GM12878 (cell line): ENCODE results near the gene NSG2. TPM values are rescaled to one million over a fixed set of nuclear protein-coding genes. Genes with fewer than 3 reads are reported as not detected.

Experiments used
- ATAC-seq: fragments of 200-7000 bp; cut with Tn5 transposase; 3 replicates; pipeline ENCODE4 v1.9.1; 2020; ENCODE audit warnings: mild to moderate bottlenecking, moderate library complexity
- BruUV-seq: library from RNA; stranded (reverse); fragments of 400-500 nt; replicated peaks from 2 replicates; lab custom pipeline; 2021; lab: Mats Ljungman, UMichigan
- CTCF ChIA-PET: fragments of 300-600 bp; sonication (Branson Sonifier 250); formaldehyde crosslinking; extraction: SDS; loops from one replicate; lab custom pipeline; 2021; ENCODE audit warnings: inconsistent platforms; lab: Yijun Ruan, JAX
- POLR2A ChIA-PET: fragments of 350-600 bp; formaldehyde crosslinking; extraction: SDS; loops from one replicate; lab custom pipeline; 2021; ENCODE audit warnings: inconsistent platforms; lab: Charles Lee
- RAD21 ChIA-PET: fragments of 300-600 bp; sonication (Branson Sonifier 250); formaldehyde crosslinking; loops from one replicate; lab custom pipeline; 2023; ENCODE audit warnings: antibody characterized with exemption; ENCODE audit not compliant: unreplicated experiment; lab: Charles Lee
- SMC1A ChIA-PET: fragments of 300-600 bp; sonication (Branson Sonifier 250); formaldehyde crosslinking; loops from one replicate; lab custom pipeline; 2023; ENCODE audit not compliant: unreplicated experiment, uncharacterized antibody; lab: Charles Lee
- DNase-seq: peaks from one replicate; pipeline ENCODE4 v3.0.0-alpha.2; 2011; ENCODE audit warnings: low read depth, low spot score
- FAIRE-seq: peaks from 3 replicates; lab custom pipeline; 2011; peaks lifted over from hg19 to GRCh38; lab: Jason Lieb, UNC
- H2AFZ ChIP-seq: 2 replicates; pipeline ENCODE4 v1.6.0; 2011; ENCODE audit warnings: low read depth, low read length, control low read depth; ENCODE audit not compliant: control insufficient read depth
- H3K27ac ChIP-seq: 2 replicates; pipeline ENCODE4 v1.5.1; 2011; ENCODE audit warnings: control low read depth; ENCODE audit not compliant: control insufficient read depth, insufficient read depth
- H3K27me3 ChIP-seq, 2 experiments: replicated peaks in 1 of 2; 2 replicates each; pipeline versions ENCODE4 v1.6.0 to v1.6.1; 2011; ENCODE audit warnings: low read length in 1 of 2; ENCODE audit not compliant: control insufficient read depth in 2 of 2, insufficient read depth in 2 of 2
- H3K36me3 ChIP-seq, 2 experiments: 2 replicates each; pipeline ENCODE4 v1.5.1; 2011; ENCODE audit warnings: low read length in 1 of 2; ENCODE audit not compliant: control insufficient read depth in 2 of 2, insufficient read depth in 2 of 2
- H3K4me1 ChIP-seq: 2 replicates; pipeline ENCODE4 v1.6.1; 2011; ENCODE audit warnings: mild to moderate bottlenecking, low read length, moderate library complexity, mixed read lengths; ENCODE audit not compliant: control insufficient read depth, insufficient read depth
- H3K4me2 ChIP-seq: 2 replicates; pipeline ENCODE4 v1.6.0; 2011; ENCODE audit warnings: control low read depth; ENCODE audit not compliant: control insufficient read depth, insufficient read depth
- H3K4me3 ChIP-seq: fragments of 200-600 bp; sonication (generic); 2 replicates; pipeline ENCODE4 v1.5.1; 2016
- H3K79me2 ChIP-seq: 2 replicates; pipeline ENCODE4 v1.6.0; 2011; ENCODE audit warnings: low read length; ENCODE audit not compliant: control insufficient read depth, insufficient read depth
- H3K9ac ChIP-seq: 2 replicates; pipeline ENCODE4 v1.8.0; 2011; ENCODE audit warnings: low read length, control low read depth, mixed read lengths; ENCODE audit not compliant: control insufficient read depth, insufficient read depth
- H3K9me3 ChIP-seq: replicated peaks from 3 replicates; pipeline ENCODE4 v1.5.1; 2011; ENCODE audit warnings: mild to moderate bottlenecking, low read length; ENCODE audit not compliant: control insufficient read depth, insufficient read depth
- H4K20me1 ChIP-seq: 2 replicates; pipeline ENCODE4 v1.6.0; 2011; ENCODE audit not compliant: control insufficient read depth, insufficient read depth
- NKRF ChIP-seq: fragments of 450-650 bp; conservative IDR thresholded peaks from 2 replicates; pipeline ENCODE4 v1.6.1; 2017; ENCODE audit warnings: mild to moderate bottlenecking, moderate library complexity
- RFX5 ChIP-seq: IDR thresholded peaks from 2 replicates; pipeline ENCODE4 v1.6.1; 2011; ENCODE audit warnings: low read depth, low read length, improper control_type of control experiment
- WGBS: methylation state at CpG from one replicate; pipeline ENCODE4 v1.1.6; 2016; ENCODE audit warnings: low lambda C conversion rate; ENCODE audit not compliant: insufficient replicate concordance, insufficient coverage; ENCODE audit errors: missing lambda C conversion rate; 5-methylcytosine and 5-hydroxymethylcytosine counted together
- in situ Hi-C: fragments of 300-500 bp; cut with MboI; formaldehyde crosslinking; loops from 9 replicates; pipeline ENCODE4 v1.14.3; 2018; ENCODE audit warnings: mixed read lengths
- intact Hi-C: fragments of 100-400 bp; cut with micrococcal nuclease; formaldehyde crosslinking; loops from one replicate; pipeline ENCODE4 v1.14.2; 2022; ENCODE audit not compliant: unreplicated experiment
- polyA plus RNA-seq, 11 experiments: library from polyadenylated mRNA; depleted of rRNA in 4 of 11; unstranded in 6 of 11; stranded (reverse) in 5 of 11; fragments of >200 nt; fragmentation: Nextera tagmentation in 4 of 11; fragmentation: Illumina TruSeq in 1 of 11; extraction: Ambion mirVana in 4 of 11; extraction: Trizol in 1 of 11; gene quantifications; 1 replicate in 1 of 11; 2 replicates in 10 of 11; pipeline versions ENCODE4 v1.2.1 to v1.2.3, GENCODE V29; 2011 to 2016; ENCODE audit warnings: inconsistent platforms in 2 of 11, missing spikeins in 2 of 11, low read depth in 1 of 11
- total RNA-seq, 4 experiments: library from RNA; depleted of rRNA in 3 of 4; stranded (reverse); fragments of >200 nt in 3 of 4; fragmentation: Illumina TruSeq in 1 of 4; extraction: Trizol in 1 of 4; gene quantifications; 2 replicates each; pipeline versions ENCODE4 v1.2.1 to v1.2.3, GENCODE V29; 2013 to 2021
- TF ChIP-seq, protein P1 (sequence below): IDR thresholded peaks from 2 replicates; pipeline ENCODE4 v1.6.1; 2011; ENCODE audit warnings: mild to moderate bottlenecking, low read depth, low read length, moderate library complexity; ENCODE audit not compliant: insufficient replicate concordance

The NSG2 gene
- total and polyA plus RNA-seq, 10 of the 15 experiments (the other 5 are each of a cell fraction or from before 2014, with no cell fraction given) = 0.04 to 0.14 TPM; not detected in 8

GRCh38 chr5:174106997-174107655 lies 61.6 kb downstream of the NSG2 start:
- H4K20me1 ChIP-seq = no peaks in the 10 kb centered on the region
- H3K27me3 ChIP-seq = peaks cover 0 to 3% of the 10 kb centered on the region in 2 experiments; a peak in 3 of 4 replicates
- no peak for FAIRE-seq
- no peak for ATAC-seq
- H3K36me3 ChIP-seq = no peaks in the 10 kb centered on the region
- no peaks in the 10 kb centered on the region for H3K4me1 ChIP-seq
- 46% methylated on average over 17 of the region's 17 CpGs for WGBS
- no peak for DNase-seq
- ChIA-PET CTCF (no interaction called here), RAD21 (no interaction called here), SMC1A (no interaction called here), POLR2A (no interaction called here)
- H2AFZ ChIP-seq = no peak overlapping the region
- no peak overlapping the region for H3K4me3 ChIP-seq
- in situ Hi-C loops (no loop called here), intact Hi-C loops (no loop called here)
- H3K4me2 ChIP-seq = no peak overlapping the region
- H3K79me2 ChIP-seq = no peaks in the 10 kb centered on the region
- H3K9me3 ChIP-seq = no peaks in the 10 kb centered on the region
- no peak overlapping the region for H3K27ac ChIP-seq
- no peak overlapping the region for H3K9ac ChIP-seq
- TF ChIP-seq, protein P1, sequence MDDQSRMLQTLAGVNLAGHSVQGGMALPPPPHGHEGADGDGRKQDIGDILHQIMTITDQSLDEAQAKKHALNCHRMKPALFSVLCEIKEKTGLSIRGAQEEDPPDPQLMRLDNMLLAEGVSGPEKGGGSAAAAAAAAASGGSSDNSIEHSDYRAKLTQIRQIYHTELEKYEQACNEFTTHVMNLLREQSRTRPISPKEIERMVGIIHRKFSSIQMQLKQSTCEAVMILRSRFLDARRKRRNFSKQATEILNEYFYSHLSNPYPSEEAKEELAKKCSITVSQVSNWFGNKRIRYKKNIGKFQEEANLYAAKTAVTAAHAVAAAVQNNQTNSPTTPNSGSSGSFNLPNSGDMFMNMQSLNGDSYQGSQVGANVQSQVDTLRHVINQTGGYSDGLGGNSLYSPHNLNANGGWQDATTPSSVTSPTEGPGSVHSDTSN = no peak
- BruUV-seq = no TSS peak

- no peaks in the 10 kb centered on the region for H3K79me2 ChIP-seq
- ChIA-PET SMC1A (no interaction called here), POLR2A (no interaction called here), RAD21 (no interaction called here), CTCF (no interaction called here)
- H3K4me3 ChIP-seq = no peak overlapping the region
- DNase-seq = no peak
- no peaks in the 10 kb centered on the region for H3K4me1 ChIP-seq
- no peak overlapping the region for H3K9ac ChIP-seq
- no peak overlapping the region for H3K4me2 ChIP-seq
- intact Hi-C loops (no loop called here), in situ Hi-C loops (no loop called here)
- peaks cover 0 to 3% of the 10 kb centered on the region in 2 experiments; a peak in 3 of 4 replicates for H3K27me3 ChIP-seq
- no peaks in the 10 kb centered on the region for H3K9me3 ChIP-seq
- BruUV-seq = no TSS peak
- H4K20me1 ChIP-seq = no peaks in the 10 kb centered on the region
- no peak for FAIRE-seq
- H3K36me3 ChIP-seq = no peaks in the 10 kb centered on the region
- no peak for TF ChIP-seq RFX5
- TF ChIP-seq NKRF = no peak
- 60% methylated on average over 6 of the region's 6 CpGs for WGBS
- no peak overlapping the region for H3K27ac ChIP-seq
- H2AFZ ChIP-seq = no peak overlapping the region
- ATAC-seq = no peak
Observed at GRCh38 chr5:174108745-174109144, 63.2 kb downstream of the NSG2 start.
